ENCODE results near the gene ZMAT5.
"Not testable (repeated sequence)": the region's sequence is repeated elsewhere in the genome, so short reads cannot be mapped to it uniquely, and the experiment has no call there.

Gene ZMAT5

DNA sequence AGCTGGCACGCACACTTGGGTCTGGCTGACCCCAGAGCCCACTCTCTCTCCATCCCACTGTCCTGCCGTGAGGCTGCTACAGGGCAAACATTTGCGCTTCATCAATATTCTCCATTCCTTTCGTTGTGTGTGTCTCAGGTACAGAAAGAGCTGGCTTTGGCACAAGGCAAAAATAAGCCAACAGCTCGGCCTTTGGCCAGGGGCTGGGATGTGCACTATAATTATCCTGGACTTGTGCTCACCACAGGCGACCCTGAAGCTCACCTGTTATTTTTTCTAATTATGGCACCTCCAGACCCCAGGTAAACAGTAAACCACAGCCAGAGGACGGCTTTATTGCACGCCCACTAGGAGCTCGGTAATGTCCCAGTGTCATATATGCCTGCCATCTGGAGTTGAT is 10.9 kb downstream of the ZMAT5 start:
- Mint-ChIP-seq H3K36me3 (ENCODE audit: low read depth) (no peaks in the 10 kb centered on the region), H3K4me1 (no peaks in the 10 kb centered on the region), H3K27ac (no peak overlapping the region), H3K9me3 (no peaks in the 10 kb centered on the region), H3K27me3 (ENCODE audit: low read depth) (no peaks in the 10 kb centered on the region), H3K4me3 (no peak overlapping the region)
- TF ChIP-seq, protein P1, sequence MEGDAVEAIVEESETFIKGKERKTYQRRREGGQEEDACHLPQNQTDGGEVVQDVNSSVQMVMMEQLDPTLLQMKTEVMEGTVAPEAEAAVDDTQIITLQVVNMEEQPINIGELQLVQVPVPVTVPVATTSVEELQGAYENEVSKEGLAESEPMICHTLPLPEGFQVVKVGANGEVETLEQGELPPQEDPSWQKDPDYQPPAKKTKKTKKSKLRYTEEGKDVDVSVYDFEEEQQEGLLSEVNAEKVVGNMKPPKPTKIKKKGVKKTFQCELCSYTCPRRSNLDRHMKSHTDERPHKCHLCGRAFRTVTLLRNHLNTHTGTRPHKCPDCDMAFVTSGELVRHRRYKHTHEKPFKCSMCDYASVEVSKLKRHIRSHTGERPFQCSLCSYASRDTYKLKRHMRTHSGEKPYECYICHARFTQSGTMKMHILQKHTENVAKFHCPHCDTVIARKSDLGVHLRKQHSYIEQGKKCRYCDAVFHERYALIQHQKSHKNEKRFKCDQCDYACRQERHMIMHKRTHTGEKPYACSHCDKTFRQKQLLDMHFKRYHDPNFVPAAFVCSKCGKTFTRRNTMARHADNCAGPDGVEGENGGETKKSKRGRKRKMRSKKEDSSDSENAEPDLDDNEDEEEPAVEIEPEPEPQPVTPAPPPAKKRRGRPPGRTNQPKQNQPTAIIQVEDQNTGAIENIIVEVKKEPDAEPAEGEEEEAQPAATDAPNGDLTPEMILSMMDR (IDR thresholded peaks at IDR 0.05; ENCODE audit: unreplicated experiment in 3 of 3) = no peak

DNA sequence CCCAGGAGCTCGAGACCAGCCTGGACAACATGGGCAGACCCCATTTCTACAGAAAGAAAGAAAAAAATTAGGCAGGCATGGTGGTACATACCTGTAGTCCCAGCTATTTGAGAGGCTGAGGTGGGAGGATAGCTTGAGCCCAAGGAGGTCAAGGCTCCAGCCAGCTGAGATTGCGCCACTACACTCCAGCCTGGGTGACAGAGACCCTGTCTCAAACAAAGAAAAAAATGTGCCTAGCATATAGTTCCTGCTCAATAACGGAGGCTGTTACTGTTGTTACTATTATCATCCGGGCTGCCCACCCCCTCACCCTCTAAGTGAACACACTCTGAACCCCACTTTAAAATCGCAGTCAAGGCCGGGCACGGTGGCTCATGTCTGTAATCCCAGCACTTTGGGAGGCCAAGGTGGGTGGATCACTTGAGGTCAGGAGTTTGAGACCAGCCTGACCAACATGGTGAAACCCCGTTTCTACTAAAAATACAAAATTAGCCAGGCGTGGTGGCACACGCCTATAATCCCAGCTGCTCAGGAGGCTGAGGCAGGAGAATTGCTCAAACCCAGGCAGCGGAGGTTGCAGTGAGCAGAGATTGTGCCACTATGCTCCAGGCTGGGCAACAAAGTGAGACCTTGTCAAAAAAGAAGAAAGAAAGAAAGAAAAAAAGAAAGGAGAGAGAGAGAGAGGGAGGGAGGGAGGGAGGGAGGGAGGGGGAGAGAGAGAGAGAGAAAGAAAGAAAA is 12.0 kb downstream of the ZMAT5 start:
- H3K9me3 Mint-ChIP-seq; H3K4me3 Mint-ChIP-seq; H3K27ac Mint-ChIP-seq; H3K27me3 Mint-ChIP-seq (ENCODE audit: low read depth); H3K36me3 Mint-ChIP-seq (ENCODE audit: low read depth); H3K4me1 Mint-ChIP-seq: not testable (repeated sequence)

DNA sequence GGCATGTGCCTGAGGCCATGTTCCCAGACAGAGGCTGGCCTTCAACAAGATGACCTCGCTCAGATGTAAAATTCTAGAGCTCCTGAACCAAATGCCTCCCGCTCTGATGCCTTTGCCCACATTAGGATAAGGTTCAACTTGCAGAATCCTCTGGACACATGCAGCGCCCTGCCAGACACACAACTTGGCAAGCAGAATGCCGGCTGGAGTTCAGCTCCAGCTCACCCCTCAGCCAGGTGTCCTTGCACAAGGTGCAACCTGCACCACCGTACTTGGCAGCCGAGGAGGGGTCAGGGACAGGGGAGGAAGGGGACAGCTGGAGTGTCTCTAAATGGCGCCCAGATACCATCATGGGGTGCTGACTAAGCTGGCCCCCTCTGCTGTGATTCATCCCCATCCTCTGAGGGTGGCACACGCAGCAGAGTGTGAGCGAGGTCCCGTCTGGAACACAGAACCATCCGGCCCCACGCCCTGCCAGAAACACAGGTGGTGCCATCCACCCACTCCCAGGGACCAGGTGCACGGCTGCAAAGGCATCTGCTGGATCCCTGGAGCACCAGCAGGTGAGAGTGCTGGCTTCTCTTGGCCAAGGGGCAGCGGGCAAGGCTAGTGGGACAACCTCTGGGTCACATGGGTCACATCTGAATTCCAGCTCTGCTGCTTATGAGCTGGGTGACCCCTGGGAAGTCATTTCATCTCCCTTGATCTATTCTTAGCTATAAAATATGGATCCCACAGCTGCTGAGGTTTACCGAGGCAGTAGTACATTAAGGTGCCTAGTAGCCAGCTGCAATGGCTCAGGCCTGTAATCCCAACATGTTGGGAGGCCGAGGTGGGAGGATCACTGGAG is 12.8 kb downstream of the ZMAT5 start:
- Mint-ChIP-seq H3K27me3 (ENCODE audit: low read depth) (no peaks in the 10 kb centered on the region), H3K27ac (no peak overlapping the region), H3K36me3 (ENCODE audit: low read depth) (no peaks in the 10 kb centered on the region), H3K4me1 (no peaks in the 10 kb centered on the region), H3K9me3 (no peaks in the 10 kb centered on the region), H3K4me3 (no peak overlapping the region)
- TF ChIP-seq, protein P1 (IDR thresholded peaks at IDR 0.05; ENCODE audit: unreplicated experiment in 3 of 3) = no peak

DNA sequence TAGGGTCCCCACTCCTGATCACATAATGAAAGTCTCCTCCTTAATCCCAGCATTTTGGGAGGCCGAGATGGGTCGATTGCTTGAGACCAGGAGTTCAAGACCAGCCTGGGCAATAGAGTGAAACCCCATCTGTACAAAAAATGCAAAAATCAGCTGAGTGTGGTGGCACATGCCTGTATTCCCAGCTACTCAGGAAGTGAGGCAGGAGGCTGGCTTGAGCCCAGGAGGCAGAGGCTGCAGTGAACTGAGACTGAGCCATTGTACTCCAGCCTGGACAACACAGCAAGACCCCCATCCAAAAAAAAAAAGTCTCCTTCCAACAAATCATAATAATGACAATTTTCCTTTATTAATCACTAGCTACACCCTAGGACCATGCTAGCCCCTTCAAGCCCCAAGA is 15.1 kb downstream of the ZMAT5 start:
- Mint-ChIP-seq H3K27ac (no peak overlapping the region), H3K4me1 (no peaks in the 10 kb centered on the region), H3K36me3 (ENCODE audit: low read depth) (peaks cover 9% of the 10 kb centered on the region), H3K27me3 (ENCODE audit: low read depth) (no peaks in the 10 kb centered on the region), H3K9me3 (no peaks in the 10 kb centered on the region), H3K4me3 (no peak overlapping the region)
- TF ChIP-seq, protein P1 (IDR thresholded peaks at IDR 0.05; ENCODE audit: unreplicated experiment in 3 of 3) = no peak

DNA sequence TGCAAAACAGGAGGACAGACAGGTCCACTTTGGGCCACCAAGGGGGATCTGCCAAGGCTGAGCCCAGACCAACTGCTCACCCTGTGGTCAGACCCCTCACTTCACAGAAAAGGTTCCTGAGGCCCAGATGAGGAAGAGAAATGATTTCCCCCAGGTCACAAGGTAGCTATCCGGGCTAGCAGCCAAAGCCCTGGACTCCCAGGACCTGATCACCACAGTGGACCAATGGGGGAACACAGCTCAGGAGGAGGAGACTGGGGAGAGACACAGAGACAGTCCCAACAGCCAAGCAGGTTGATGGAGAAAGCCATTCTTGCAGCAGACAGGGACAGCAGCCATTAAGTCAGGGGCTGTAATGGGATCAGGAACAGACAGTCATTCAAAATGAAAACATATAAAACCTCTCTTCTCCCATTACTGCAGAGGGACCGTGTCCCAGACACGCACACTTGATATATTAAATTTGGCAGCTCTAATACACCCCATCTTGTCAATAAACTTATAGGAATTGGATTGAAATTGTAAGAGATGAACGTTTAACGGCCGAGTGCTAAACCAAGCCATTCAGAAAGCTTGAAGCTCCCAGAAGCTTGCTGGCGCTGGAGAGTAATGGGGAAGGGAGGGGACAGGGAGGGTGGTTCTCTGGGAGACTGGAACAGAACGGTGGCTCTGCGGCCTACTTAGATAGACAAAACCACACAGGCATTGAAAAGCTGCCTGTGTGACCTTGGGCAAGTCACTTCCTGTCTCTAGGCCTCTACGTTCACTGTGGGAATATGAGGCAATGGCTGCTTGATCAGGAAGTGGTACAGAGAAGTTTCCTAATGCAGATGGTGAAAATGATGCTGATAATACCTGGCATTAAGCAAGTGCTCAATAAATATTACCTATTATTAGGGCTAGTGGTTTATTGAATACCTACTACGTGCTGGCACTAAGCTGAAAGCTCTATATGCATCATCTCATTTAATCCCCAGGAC is 16.0 kb downstream of the ZMAT5 start:
- Mint-ChIP-seq H3K9me3 (no peaks in the 10 kb centered on the region), H3K27ac (no peak overlapping the region), H3K4me1 (no peaks in the 10 kb centered on the region), H3K36me3 (ENCODE audit: low read depth) (peaks cover 9% of the 10 kb centered on the region), H3K27me3 (ENCODE audit: low read depth) (no peaks in the 10 kb centered on the region), H3K4me3 (no peak overlapping the region)
- TF ChIP-seq, protein P1 (IDR thresholded peaks at IDR 0.05; ENCODE audit: unreplicated experiment in 3 of 3) = no peak

DNA sequence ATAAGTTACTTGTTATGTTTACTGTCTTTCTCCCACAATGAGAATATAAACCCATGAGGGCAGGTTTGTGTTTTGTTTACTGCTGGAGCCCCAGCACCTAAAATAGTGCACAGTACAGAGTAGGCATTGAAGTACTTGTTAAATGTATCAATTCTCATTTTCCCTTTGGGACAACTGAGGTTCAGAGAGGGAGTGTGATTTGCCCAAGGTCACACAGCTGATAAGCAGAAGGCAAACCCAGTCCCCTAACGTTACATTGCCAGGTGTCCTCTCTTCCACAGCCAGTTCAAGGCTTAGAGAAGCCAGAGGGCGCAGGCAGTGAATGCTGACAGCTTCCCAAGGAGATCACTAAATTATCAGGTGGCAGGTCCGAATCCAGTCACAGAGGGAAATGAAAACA is 16.8 kb downstream of the ZMAT5 start:
- TF ChIP-seq, protein P1 (IDR thresholded peaks at IDR 0.05; ENCODE audit: unreplicated experiment in 3 of 3) = no peak
- Mint-ChIP-seq H3K9me3 (no peaks in the 10 kb centered on the region), H3K4me1 (peaks cover under 1% of the 10 kb centered on the region), H3K27ac (no peak overlapping the region), H3K27me3 (ENCODE audit: low read depth) (no peaks in the 10 kb centered on the region), H3K36me3 (ENCODE audit: low read depth) (peaks cover 15% of the 10 kb centered on the region), H3K4me3 (no peak overlapping the region)

Data from nephron (organoid).